ENCODE data around the gene MOB4.

MOB4 gene

GRCh38 chr2:197502685-197503084 lies 13.2 kb upstream of the MOB4 start:
- no peak overlapping the region for H2AFZ ChIP-seq (ENCODE audit: low read length)
- H3K36me3 ChIP-seq (ENCODE audit: insufficient read depth, low read length), result peaks cover 79% of the 10 kb centered on the region
- no peaks in the 10 kb centered on the region for H3K27me3 ChIP-seq (ENCODE audit: insufficient read depth, low read length)
- peak overlapping the region; percentile 52 for H3K27ac ChIP-seq (ENCODE audit: low read depth, low read length, poor library complexity, severe bottlenecking)
- TF ChIP-seq EZH2 (IDR thresholded peaks at IDR 0.05; ENCODE audit: borderline replicate concordance, low read length), result no peak
- no peak for TF ChIP-seq CTCF (IDR thresholded peaks at IDR 0.05; ENCODE audit: low read length)
- H3K79me2 ChIP-seq (ENCODE audit: insufficient read depth, low read length), result peaks cover 46% of the 10 kb centered on the region
- no peaks in the 10 kb centered on the region for H3K9me2 ChIP-seq (ENCODE audit: low read depth, low read length)
- no peak overlapping the region for H3K9ac ChIP-seq (ENCODE audit: low read length)
- peaks cover 3% of the 10 kb centered on the region; the same call in 1 of the 2 replicates for H3F3A ChIP-seq (ENCODE audit: insufficient read depth, low read length)
- H3K9me3 ChIP-seq (ENCODE audit: low read length), result no peaks in the 10 kb centered on the region
- peak overlapping the region; percentile 65 for H3K4me2 ChIP-seq (ENCODE audit: low read length)
- H3K4me1 ChIP-seq (ENCODE audit: insufficient read depth, low read length, severe bottlenecking), result peaks cover 25% of the 10 kb centered on the region
- H3K4me3 ChIP-seq (ENCODE audit: low read depth, low read length, poor library complexity, severe bottlenecking), result peak overlapping the region; percentile 83
- H4K20me1 ChIP-seq (ENCODE audit: insufficient read depth, low read length), result no peaks in the 10 kb centered on the region

- Histone ChIP-seq H4K20me1 (ENCODE audit: insufficient read depth, low read length) (no peaks in the 10 kb centered on the region), H3K9me2 (ENCODE audit: low read depth, low read length) (no peaks in the 10 kb centered on the region), H2AFZ (ENCODE audit: low read length) (no peak overlapping the region), H3K4me2 (ENCODE audit: low read length) (no peak overlapping the region), H3K36me3 (ENCODE audit: insufficient read depth, low read length) (peaks cover 70% of the 10 kb centered on the region), H3K9me3 (ENCODE audit: low read length) (no peaks in the 10 kb centered on the region), H3K27ac (ENCODE audit: low read depth, low read length, poor library complexity, severe bottlenecking) (no peak overlapping the region), H3K9ac (ENCODE audit: low read length) (no peak overlapping the region), H3K4me3 (ENCODE audit: low read depth, low read length, poor library complexity, severe bottlenecking) (no peak overlapping the region), H3K4me1 (ENCODE audit: insufficient read depth, low read length, severe bottlenecking) (peaks cover 17% of the 10 kb centered on the region), H3F3A (ENCODE audit: insufficient read depth, low read length) (peaks cover 3% of the 10 kb centered on the region; the same call in 1 of the 2 replicates), H3K79me2 (ENCODE audit: insufficient read depth, low read length) (peaks cover 33% of the 10 kb centered on the region), H3K27me3 (ENCODE audit: insufficient read depth, low read length) (no peaks in the 10 kb centered on the region)
- no peak for TF ChIP-seq EZH2 (IDR thresholded peaks at IDR 0.05; ENCODE audit: borderline replicate concordance, low read length)
- TF ChIP-seq CTCF (IDR thresholded peaks at IDR 0.05; ENCODE audit: low read length), result no peak
These were observed 11.9 kb upstream of the MOB4 start for GRCh38 chr2:197504000-197504399.

- TF ChIP-seq EZH2 (IDR thresholded peaks at IDR 0.05; ENCODE audit: borderline replicate concordance, low read length) (no peak), CTCF (IDR thresholded peaks at IDR 0.05; ENCODE audit: low read length) (no peak)
- Histone ChIP-seq H3K79me2 (ENCODE audit: insufficient read depth, low read length) (peaks cover 28% of the 10 kb centered on the region), H2AFZ (ENCODE audit: low read length) (no peak overlapping the region), H3F3A (ENCODE audit: insufficient read depth, low read length) (peaks cover 3% of the 10 kb centered on the region; the same call in 1 of the 2 replicates), H3K36me3 (ENCODE audit: insufficient read depth, low read length) (peaks cover 65% of the 10 kb centered on the region), H3K4me1 (ENCODE audit: insufficient read depth, low read length, severe bottlenecking) (peaks cover 17% of the 10 kb centered on the region), H3K4me3 (ENCODE audit: low read depth, low read length, poor library complexity, severe bottlenecking) (no peak overlapping the region), H3K9me3 (ENCODE audit: low read length) (no peaks in the 10 kb centered on the region), H4K20me1 (ENCODE audit: insufficient read depth, low read length) (no peaks in the 10 kb centered on the region), H3K9me2 (ENCODE audit: low read depth, low read length) (no peaks in the 10 kb centered on the region), H3K27me3 (ENCODE audit: insufficient read depth, low read length) (no peaks in the 10 kb centered on the region), H3K9ac (ENCODE audit: low read length) (no peak overlapping the region), H3K27ac (ENCODE audit: low read depth, low read length, poor library complexity, severe bottlenecking) (no peak overlapping the region), H3K4me2 (ENCODE audit: low read length) (no peak overlapping the region)
These were observed 11.4 kb upstream of the MOB4 start for GRCh38 chr2:197504512-197504911.
